Uterus (tissue), 2 donors: ENCODE results near the gene TOP3B.

Experiments
- CTCF ChIP-seq, 4 experiments: fragments of 200-600 bp in 2 of 4; fragments of 450-650 bp in 2 of 4; sonication (generic) in 2 of 4; IDR thresholded peaks; one replicate each; pipeline ENCODE4 v1.5.1; 2016 to 2019; ENCODE audit warnings: antibody characterized with exemption in 4 of 4, mild to moderate bottlenecking in 2 of 4, moderate library complexity in 1 of 4
- POLR2A ChIP-seq, 2 donors: fragments of 450-650 bp; IDR thresholded peaks; one replicate each; pipeline ENCODE4 v1.6.1; 2016; ENCODE audit warnings: antibody characterized with exemption in 2 of 2, mild to moderate bottlenecking in 1 of 2, moderate library complexity in 1 of 2

DNA sequence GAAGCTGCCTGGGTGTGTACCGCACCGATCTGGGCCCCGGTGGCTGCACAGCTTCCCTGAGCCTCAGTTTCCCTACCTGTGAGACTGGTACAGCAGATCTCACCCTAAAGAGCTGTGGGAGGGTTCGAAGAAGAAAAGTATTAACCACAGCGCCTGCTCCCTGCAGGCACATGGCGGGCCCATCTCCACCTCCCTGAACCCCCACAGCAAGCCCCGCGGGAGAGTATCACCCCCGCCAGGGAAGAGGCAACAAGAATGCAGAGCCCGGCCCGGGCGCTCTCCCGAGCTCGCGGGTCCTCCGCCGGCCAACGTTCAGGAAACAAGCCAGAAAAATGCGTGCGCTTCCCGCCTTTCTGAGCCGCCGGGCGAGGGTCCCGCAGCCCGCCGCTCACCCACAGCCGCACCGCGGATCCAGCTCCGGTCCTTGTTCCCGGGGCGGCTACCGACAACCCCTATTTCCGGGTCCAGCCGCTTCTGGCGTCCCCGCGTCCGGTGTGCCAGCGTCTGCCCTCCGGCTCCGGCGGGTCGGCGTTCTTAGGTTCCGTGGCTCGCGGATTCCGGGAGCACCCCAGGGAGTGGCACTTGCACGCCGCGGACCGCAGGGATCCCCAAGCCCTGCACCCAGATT lies at the start of gene TOP3B:
- TF ChIP-seq CTCF (IDR thresholded peaks at IDR 0.05) (peak in 2 of 4 experiments; percentile 8 to 22), POLR2A (IDR thresholded peaks at IDR 0.05) (peak in 1 of 2 donors; percentile 36)
